ENCODE measurements around the gene GRM4. TPM values are rescaled to one million over a fixed set of nuclear protein-coding genes. Genes with fewer than 3 reads are reported as not detected.

GRM4 gene
- total and polyA plus RNA-seq, 10 of the 15 experiments (the other 5 are each of a cell fraction or from before 2014, with no cell fraction given): 0.01 to 0.31 (median 0.05) TPM; not detected in 2

GRCh38 chr6:34092631-34093030 is 53.3 kb downstream of the GRM4 start:
- no TSS peak for BruUV-seq (replicated peaks)
- POLR2A ChIA-PET: no interaction called here
- Histone ChIP-seq H2AFZ (ENCODE audit: control insufficient read depth, low read depth, low read length) (no peak overlapping the region), H4K20me1 (ENCODE audit: control insufficient read depth, insufficient read depth) (no peaks in the 10 kb centered on the region), H3K9ac (ENCODE audit: control insufficient read depth, insufficient read depth, low read length) (no peak overlapping the region), H3K27ac (ENCODE audit: control insufficient read depth, insufficient read depth) (no peak overlapping the region), H3K79me2 (ENCODE audit: control insufficient read depth, insufficient read depth, low read length) (no peaks in the 10 kb centered on the region), H3K4me1 (ENCODE audit: control insufficient read depth, insufficient read depth, low read length) (no peaks in the 10 kb centered on the region), H3K27me3 (replicated peaks in 1 of 2; ENCODE audit: control insufficient read depth in 2 of 2, insufficient read depth in 2 of 2, low read length in 1 of 2) (peaks cover 0 to 2% of the 10 kb centered on the region in 2 experiments; a peak in 3 of 4 replicates), H3K4me3 (no peak overlapping the region), H3K9me3 (replicated peaks; ENCODE audit: control insufficient read depth, insufficient read depth, low read length) (no peaks in the 10 kb centered on the region), H3K4me2 (ENCODE audit: control insufficient read depth, insufficient read depth) (no peak overlapping the region), H3K36me3 (ENCODE audit: control insufficient read depth in 2 of 2, insufficient read depth in 2 of 2, low read length in 1 of 2) (no peaks in the 10 kb centered on the region)
- FAIRE-seq (no peak), DNase-seq (ENCODE audit: low read depth, low spot score) (no peak), ATAC-seq (no peak)
- intact Hi-C loops (cut with micrococcal nuclease; ENCODE audit: unreplicated experiment): no loop called here
- CTCF ChIA-PET: no interaction called here
- in situ Hi-C loops (cut with MboI): no loop called here
- SMC1A ChIA-PET (ENCODE audit: uncharacterized antibody, unreplicated experiment): no interaction called here
- 57% methylated on average over 4 of the region's 10 CpGs for WGBS (ENCODE audit: insufficient coverage, insufficient replicate concordance, low lambda C conversion rate, missing lambda C conversion rate)
- RAD21 ChIA-PET (ENCODE audit: unreplicated experiment): no interaction called here
- TF ChIP-seq, protein P1, sequence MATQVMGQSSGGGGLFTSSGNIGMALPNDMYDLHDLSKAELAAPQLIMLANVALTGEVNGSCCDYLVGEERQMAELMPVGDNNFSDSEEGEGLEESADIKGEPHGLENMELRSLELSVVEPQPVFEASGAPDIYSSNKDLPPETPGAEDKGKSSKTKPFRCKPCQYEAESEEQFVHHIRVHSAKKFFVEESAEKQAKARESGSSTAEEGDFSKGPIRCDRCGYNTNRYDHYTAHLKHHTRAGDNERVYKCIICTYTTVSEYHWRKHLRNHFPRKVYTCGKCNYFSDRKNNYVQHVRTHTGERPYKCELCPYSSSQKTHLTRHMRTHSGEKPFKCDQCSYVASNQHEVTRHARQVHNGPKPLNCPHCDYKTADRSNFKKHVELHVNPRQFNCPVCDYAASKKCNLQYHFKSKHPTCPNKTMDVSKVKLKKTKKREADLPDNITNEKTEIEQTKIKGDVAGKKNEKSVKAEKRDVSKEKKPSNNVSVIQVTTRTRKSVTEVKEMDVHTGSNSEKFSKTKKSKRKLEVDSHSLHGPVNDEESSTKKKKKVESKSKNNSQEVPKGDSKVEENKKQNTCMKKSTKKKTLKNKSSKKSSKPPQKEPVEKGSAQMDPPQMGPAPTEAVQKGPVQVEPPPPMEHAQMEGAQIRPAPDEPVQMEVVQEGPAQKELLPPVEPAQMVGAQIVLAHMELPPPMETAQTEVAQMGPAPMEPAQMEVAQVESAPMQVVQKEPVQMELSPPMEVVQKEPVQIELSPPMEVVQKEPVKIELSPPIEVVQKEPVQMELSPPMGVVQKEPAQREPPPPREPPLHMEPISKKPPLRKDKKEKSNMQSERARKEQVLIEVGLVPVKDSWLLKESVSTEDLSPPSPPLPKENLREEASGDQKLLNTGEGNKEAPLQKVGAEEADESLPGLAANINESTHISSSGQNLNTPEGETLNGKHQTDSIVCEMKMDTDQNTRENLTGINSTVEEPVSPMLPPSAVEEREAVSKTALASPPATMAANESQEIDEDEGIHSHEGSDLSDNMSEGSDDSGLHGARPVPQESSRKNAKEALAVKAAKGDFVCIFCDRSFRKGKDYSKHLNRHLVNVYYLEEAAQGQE (IDR thresholded peaks at IDR 0.05; ENCODE audit: low read depth, low read length): no peak
- TF ChIP-seq, protein P2, sequence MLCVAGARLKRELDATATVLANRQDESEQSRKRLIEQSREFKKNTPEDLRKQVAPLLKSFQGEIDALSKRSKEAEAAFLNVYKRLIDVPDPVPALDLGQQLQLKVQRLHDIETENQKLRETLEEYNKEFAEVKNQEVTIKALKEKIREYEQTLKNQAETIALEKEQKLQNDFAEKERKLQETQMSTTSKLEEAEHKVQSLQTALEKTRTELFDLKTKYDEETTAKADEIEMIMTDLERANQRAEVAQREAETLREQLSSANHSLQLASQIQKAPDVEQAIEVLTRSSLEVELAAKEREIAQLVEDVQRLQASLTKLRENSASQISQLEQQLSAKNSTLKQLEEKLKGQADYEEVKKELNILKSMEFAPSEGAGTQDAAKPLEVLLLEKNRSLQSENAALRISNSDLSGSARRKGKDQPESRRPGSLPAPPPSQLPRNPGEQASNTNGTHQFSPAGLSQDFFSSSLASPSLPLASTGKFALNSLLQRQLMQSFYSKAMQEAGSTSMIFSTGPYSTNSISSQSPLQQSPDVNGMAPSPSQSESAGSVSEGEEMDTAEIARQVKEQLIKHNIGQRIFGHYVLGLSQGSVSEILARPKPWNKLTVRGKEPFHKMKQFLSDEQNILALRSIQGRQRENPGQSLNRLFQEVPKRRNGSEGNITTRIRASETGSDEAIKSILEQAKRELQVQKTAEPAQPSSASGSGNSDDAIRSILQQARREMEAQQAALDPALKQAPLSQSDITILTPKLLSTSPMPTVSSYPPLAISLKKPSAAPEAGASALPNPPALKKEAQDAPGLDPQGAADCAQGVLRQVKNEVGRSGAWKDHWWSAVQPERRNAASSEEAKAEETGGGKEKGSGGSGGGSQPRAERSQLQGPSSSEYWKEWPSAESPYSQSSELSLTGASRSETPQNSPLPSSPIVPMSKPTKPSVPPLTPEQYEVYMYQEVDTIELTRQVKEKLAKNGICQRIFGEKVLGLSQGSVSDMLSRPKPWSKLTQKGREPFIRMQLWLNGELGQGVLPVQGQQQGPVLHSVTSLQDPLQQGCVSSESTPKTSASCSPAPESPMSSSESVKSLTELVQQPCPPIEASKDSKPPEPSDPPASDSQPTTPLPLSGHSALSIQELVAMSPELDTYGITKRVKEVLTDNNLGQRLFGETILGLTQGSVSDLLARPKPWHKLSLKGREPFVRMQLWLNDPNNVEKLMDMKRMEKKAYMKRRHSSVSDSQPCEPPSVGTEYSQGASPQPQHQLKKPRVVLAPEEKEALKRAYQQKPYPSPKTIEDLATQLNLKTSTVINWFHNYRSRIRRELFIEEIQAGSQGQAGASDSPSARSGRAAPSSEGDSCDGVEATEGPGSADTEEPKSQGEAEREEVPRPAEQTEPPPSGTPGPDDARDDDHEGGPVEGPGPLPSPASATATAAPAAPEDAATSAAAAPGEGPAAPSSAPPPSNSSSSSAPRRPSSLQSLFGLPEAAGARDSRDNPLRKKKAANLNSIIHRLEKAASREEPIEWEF (IDR thresholded peaks at IDR 0.05; ENCODE audit: insufficient replicate concordance, low read depth, low read length): no peak
- TF ChIP-seq, protein P3, sequence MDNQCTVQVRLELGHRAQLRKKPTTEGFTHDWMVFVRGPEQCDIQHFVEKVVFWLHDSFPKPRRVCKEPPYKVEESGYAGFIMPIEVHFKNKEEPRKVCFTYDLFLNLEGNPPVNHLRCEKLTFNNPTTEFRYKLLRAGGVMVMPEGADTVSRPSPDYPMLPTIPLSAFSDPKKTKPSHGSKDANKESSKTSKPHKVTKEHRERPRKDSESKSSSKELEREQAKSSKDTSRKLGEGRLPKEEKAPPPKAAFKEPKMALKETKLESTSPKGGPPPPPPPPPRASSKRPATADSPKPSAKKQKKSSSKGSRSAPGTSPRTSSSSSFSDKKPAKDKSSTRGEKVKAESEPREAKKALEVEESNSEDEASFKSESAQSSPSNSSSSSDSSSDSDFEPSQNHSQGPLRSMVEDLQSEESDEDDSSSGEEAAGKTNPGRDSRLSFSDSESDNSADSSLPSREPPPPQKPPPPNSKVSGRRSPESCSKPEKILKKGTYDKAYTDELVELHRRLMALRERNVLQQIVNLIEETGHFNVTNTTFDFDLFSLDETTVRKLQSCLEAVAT (IDR thresholded peaks at IDR 0.05): no peak
- no peak for TF ChIP-seq JUNB (IDR thresholded peaks at IDR 0.05)
- TF ChIP-seq HCFC1 (IDR thresholded peaks at IDR 0.05; ENCODE audit: low read length): no peak
- TF ChIP-seq CTCF (IDR thresholded peaks at IDR 0.05 in 2 of 3, conservative IDR thresholded peaks at IDR 0.05 in 1 of 3; ENCODE audit: control insufficient read depth in 2 of 3, extremely low read depth in 1 of 3, insufficient read depth in 1 of 3, low read depth in 3 of 3, low read length in 3 of 3): no peak
- TF ChIP-seq ZNF24 (IDR thresholded peaks at IDR 0.05): no peak
- TF ChIP-seq ATF7 (IDR thresholded peaks at IDR 0.05; ENCODE audit: low read depth): no peak
- no peak for TF ChIP-seq NKRF (conservative IDR thresholded peaks at IDR 0.05)

All from GM12878 (cell line).